Fibroblast of lung (primary cell): ENCODE measurements around the gene C9orf50. TPM values are rescaled to one million over a fixed set of nuclear protein-coding genes. Genes with fewer than 3 reads are reported as not detected.

Experiments
- DNase-seq, 2 donors: peaks; one replicate each; pipeline versions ENCODE4 v3.0.0 to v3.0.0-alpha.2; 2010; ENCODE audit warnings: low read depth in 2 of 2
- H2AFZ ChIP-seq: 2 replicates; pipeline ENCODE4 v1.5.1; 2012; ENCODE audit warnings: low read length, control low read depth, inconsistent platforms
- H3K27ac ChIP-seq: 2 replicates; pipeline ENCODE4 v1.5.1; 2011; ENCODE audit warnings: low read length, control low read depth; ENCODE audit not compliant: insufficient read depth
- H3K27me3 ChIP-seq: 2 replicates; pipeline ENCODE4 v1.5.1; 2011; ENCODE audit warnings: mild to moderate bottlenecking, low read length; ENCODE audit not compliant: control insufficient read depth, insufficient read depth
- H3K36me3 ChIP-seq: 2 replicates; pipeline ENCODE4 v1.5.1; 2011; ENCODE audit warnings: low read length; ENCODE audit not compliant: control insufficient read depth, insufficient read depth
- H3K4me1 ChIP-seq: 2 replicates; pipeline ENCODE4 v1.5.1; 2011; ENCODE audit warnings: low read length; ENCODE audit not compliant: control insufficient read depth, insufficient read depth; ENCODE audit errors: extremely low read depth
- H3K4me2 ChIP-seq: 2 replicates; pipeline ENCODE4 v1.5.1; 2011; ENCODE audit warnings: low read length, control low read depth; ENCODE audit not compliant: insufficient read depth; ENCODE audit errors: extremely low read depth
- H3K4me3 ChIP-seq, 4 experiments: fragments of 200-600 bp in 1 of 4; sonication (generic) in 1 of 4; replicated peaks in 1 of 4; 2 replicates each; pipeline ENCODE4 v1.5.1; 2011 to 2016; ENCODE audit warnings: low read length in 4 of 4, low read depth in 3 of 4, mild to moderate bottlenecking in 3 of 4, control low read depth in 2 of 4, inconsistent platforms in 1 of 4, mixed read lengths in 1 of 4; ENCODE audit not compliant: insufficient read depth in 1 of 4; ENCODE audit errors: control extremely low read depth in 1 of 4
- H3K79me2 ChIP-seq: 2 replicates; pipeline ENCODE4 v1.5.1; 2012; ENCODE audit warnings: mild to moderate bottlenecking, low read length, inconsistent platforms; ENCODE audit not compliant: control insufficient read depth, insufficient read depth
- H3K9ac ChIP-seq: 2 replicates; pipeline ENCODE4 v1.5.1; 2011; ENCODE audit warnings: mild to moderate bottlenecking, low read length, control low read depth; ENCODE audit not compliant: insufficient read depth
- H3K9me3 ChIP-seq: 2 replicates; pipeline ENCODE4 v1.5.1; 2012; ENCODE audit warnings: low read depth, low read length; ENCODE audit not compliant: control insufficient read depth, insufficient read depth
- H4K20me1 ChIP-seq: 2 replicates; pipeline ENCODE4 v1.5.1; 2011; ENCODE audit warnings: low read length; ENCODE audit not compliant: control insufficient read depth, insufficient read depth; ENCODE audit errors: extremely low read depth
- CTCF ChIP-seq, 2 donors: IDR thresholded peaks in 1 of 2; conservative IDR thresholded peaks in 1 of 2; 1 replicate in 1 of 2; 2 replicates in 1 of 2; pipeline ENCODE4 v1.5.1; 2011 to 2012; ENCODE audit warnings: low read length in 2 of 2, control low read depth in 1 of 2, inconsistent platforms in 1 of 2, low read depth in 1 of 2, mild to moderate bottlenecking in 1 of 2
- EZH2 ChIP-seq: IDR thresholded peaks from 2 replicates; pipeline ENCODE4 v1.5.1; 2012; ENCODE audit warnings: low read length, control low read depth, mild to moderate bottlenecking; ENCODE audit errors: missing control alignments
- polyA plus RNA-seq, 2 donors: library from polyadenylated mRNA; depleted of rRNA in 1 of 2; stranded (reverse) in 1 of 2; unstranded in 1 of 2; fragments of >200 nt; gene quantifications; 2 replicates each; pipeline ENCODE4 v1.2.1, GENCODE V29; 2011 to 2012; ENCODE audit warnings: missing spikeins in 1 of 2
- total RNA-seq: library from RNA; depleted of rRNA; stranded (reverse); fragments of >200 nt; gene quantifications from 2 replicates; pipeline ENCODE4 v1.2.1, GENCODE V29; 2014

Gene C9orf50
- total and polyA plus RNA-seq, 2 donors (not counting 1 experiment from before 2014, with no cell fraction given), result 0.16 to 0.17 TPM

- no peaks in the 10 kb centered on the region for H3K9me3 ChIP-seq
- H3K79me2 ChIP-seq, result no peaks in the 10 kb centered on the region
- no peak overlapping the region for H3K4me2 ChIP-seq
- H4K20me1 ChIP-seq, result no peaks in the 10 kb centered on the region
- H3K36me3 ChIP-seq, result no peaks in the 10 kb centered on the region
- no peak overlapping the region for H3K4me3 ChIP-seq
- no peak overlapping the region for H3K27ac ChIP-seq
- TF ChIP-seq CTCF (conservative IDR thresholded peaks at IDR 0.05 in 1 of 2, IDR thresholded peaks at IDR 0.05 in 1 of 2; ENCODE audit: low read depth in 1 of 2, low read length in 2 of 2), result no peak
- no peak for TF ChIP-seq EZH2
- no peak for DNase-seq
- H3K4me1 ChIP-seq, result peaks cover 15% of the 10 kb centered on the region
- no peak overlapping the region for H2AFZ ChIP-seq
- H3K9ac ChIP-seq, result no peak overlapping the region
- no peaks in the 10 kb centered on the region for H3K27me3 ChIP-seq
Measured at GRCh38 chr9:129613520-129614175, 7.3 kb downstream of the C9orf50 start.

GRCh38 chr9:129612815-129613519, 7.9 kb downstream of the C9orf50 start:
- TF ChIP-seq EZH2 (no peak), CTCF (conservative IDR thresholded peaks at IDR 0.05 in 1 of 2, IDR thresholded peaks at IDR 0.05 in 1 of 2; ENCODE audit: low read depth in 1 of 2, low read length in 2 of 2) (no peak)
- Histone ChIP-seq H3K4me3 (no peak overlapping the region), H3K27me3 (no peaks in the 10 kb centered on the region), H3K79me2 (no peaks in the 10 kb centered on the region), H3K9ac (no peak overlapping the region), H3K27ac (no peak overlapping the region), H3K9me3 (no peaks in the 10 kb centered on the region), H3K4me1 (peaks cover 20% of the 10 kb centered on the region), H2AFZ (no peak overlapping the region), H3K36me3 (no peaks in the 10 kb centered on the region), H3K4me2 (no peak overlapping the region), H4K20me1 (no peaks in the 10 kb centered on the region)
- DNase-seq, result no peak

DNA sequence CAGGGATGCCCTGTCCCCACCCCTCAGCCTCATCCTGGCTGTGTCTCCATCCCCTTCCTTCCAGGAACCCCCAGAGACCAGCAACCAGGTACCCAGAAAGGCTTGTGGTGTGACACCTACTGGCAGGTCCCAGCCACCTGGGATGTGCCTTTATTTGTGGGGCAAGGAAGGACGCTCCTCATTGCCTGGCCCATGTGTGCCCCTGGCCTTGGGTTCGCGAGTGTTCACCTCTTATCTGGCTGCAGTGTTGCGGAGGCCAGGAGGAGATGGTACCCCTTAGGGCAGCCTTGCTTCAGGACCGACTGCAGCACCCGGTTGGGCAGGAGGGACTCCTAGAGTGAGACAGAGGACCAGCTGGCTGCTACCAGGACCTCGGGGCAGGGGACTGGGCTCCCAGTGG, 8.8 kb downstream of the C9orf50 start:
- H3K27me3 ChIP-seq, result no peaks in the 10 kb centered on the region
- H3K9ac ChIP-seq, result no peak overlapping the region
- H3K79me2 ChIP-seq, result no peaks in the 10 kb centered on the region
- H3K4me3 ChIP-seq, result no peak overlapping the region
- no peaks in the 10 kb centered on the region for H3K9me3 ChIP-seq
- no peak overlapping the region for H3K27ac ChIP-seq
- TF ChIP-seq CTCF (conservative IDR thresholded peaks at IDR 0.05 in 1 of 2, IDR thresholded peaks at IDR 0.05 in 1 of 2; ENCODE audit: low read depth in 1 of 2, low read length in 2 of 2) (no peak), EZH2 (no peak)
- DNase-seq, result no peak
- H3K4me2 ChIP-seq, result no peak overlapping the region
- H3K4me1 ChIP-seq, result peaks cover 20% of the 10 kb centered on the region
- no peaks in the 10 kb centered on the region for H3K36me3 ChIP-seq
- H4K20me1 ChIP-seq, result no peaks in the 10 kb centered on the region
- H2AFZ ChIP-seq, result no peak overlapping the region
